Neural cell (in vitro differentiated cells): ENCODE measurements around the gene COBL.

Experiments used
- CTCF ChIP-seq: fragments of 450-650 bp; IDR thresholded peaks from 2 replicates; pipeline ENCODE4 v1.5.1; 2014; ENCODE audit warnings: antibody characterized with exemption, mild to moderate bottlenecking, moderate library complexity; ENCODE audit not compliant: poor library complexity, severe bottlenecking
- EZH2 ChIP-seq: fragments of 200-600, 300-800 bp; shearing (Covaris generic), sonication (generic); IDR thresholded peaks from 2 replicates; pipeline ENCODE4 v1.6.1; 2014; ENCODE audit warnings: antibody characterized with exemption, low read length, borderline replicate concordance, mild to moderate bottlenecking; ENCODE audit not compliant: insufficient read depth, poor library complexity, severe bottlenecking
- RAD21 ChIP-seq: fragments of 450-650 bp; conservative IDR thresholded peaks from 2 replicates; pipeline ENCODE4 v1.6.1; 2014; ENCODE audit warnings: antibody characterized with exemption, mild to moderate bottlenecking, moderate library complexity
- SMC3 ChIP-seq: fragments of 450-650 bp; conservative IDR thresholded peaks from 2 replicates; pipeline ENCODE4 v1.6.1; 2014; ENCODE audit warnings: antibody characterized with exemption, mild to moderate bottlenecking, moderate library complexity; ENCODE audit not compliant: poor library complexity
- TAF1 ChIP-seq: IDR thresholded peaks from 2 replicates; pipeline ENCODE4 v1.6.1; 2012; ENCODE audit warnings: low read depth

GRCh38 chr7:51328351-51328801 lies 11.8 kb upstream of the COBL start:
- no peak for TF ChIP-seq SMC3
- no peak for TF ChIP-seq CTCF
- TF ChIP-seq EZH2 = no peak
- TF ChIP-seq TAF1 = no peak
- no peak for TF ChIP-seq RAD21
